Ishikawa (cell line): ENCODE results near the gene RTCA.

ENCODE experiments used
- CEBPB ChIP-seq: IDR thresholded peaks from 2 replicates; pipeline ENCODE4 v1.6.1; 2012
- CREB1 ChIP-seq: IDR thresholded peaks from 2 replicates; pipeline ENCODE4 v1.6.1; 2012; ENCODE audit warnings: low read depth
- EGR1 ChIP-seq: IDR thresholded peaks from 2 replicates; pipeline ENCODE4 v1.6.1; 2012
- EP300 ChIP-seq: IDR thresholded peaks from 2 replicates; pipeline ENCODE4 v1.6.1; 2012; ENCODE audit warnings: borderline replicate concordance
- FOXM1 ChIP-seq: IDR thresholded peaks from 2 replicates; pipeline ENCODE4 v1.6.1; 2012; ENCODE audit warnings: low read depth, borderline replicate concordance
- MAX ChIP-seq: IDR thresholded peaks from 2 replicates; pipeline ENCODE4 v1.6.1; 2012
- NFIC ChIP-seq: IDR thresholded peaks from 2 replicates; pipeline ENCODE4 v1.6.1; 2012
- RAD21 ChIP-seq: IDR thresholded peaks from 2 replicates; pipeline ENCODE4 v1.6.1; 2012; ENCODE audit warnings: low read depth
- REST ChIP-seq: IDR thresholded peaks from 2 replicates; pipeline ENCODE4 v1.6.1; 2012; ENCODE audit warnings: low read depth, mild to moderate bottlenecking
- TAF1 ChIP-seq: IDR thresholded peaks from 2 replicates; pipeline ENCODE4 v1.6.1; 2012; ENCODE audit warnings: low read depth, mild to moderate bottlenecking
- TCF12 ChIP-seq: IDR thresholded peaks from 2 replicates; pipeline ENCODE4 v1.6.1; 2012; ENCODE audit warnings: low read depth
- TEAD4 ChIP-seq: IDR thresholded peaks from 2 replicates; pipeline ENCODE4 v1.6.1; 2012
- USF1 ChIP-seq: IDR thresholded peaks from 2 replicates; pipeline ENCODE4 v1.6.1; 2012
- YY1 ChIP-seq: IDR thresholded peaks from 2 replicates; pipeline ENCODE4 v1.6.1; 2012; ENCODE audit warnings: low read depth
- ZBTB7A ChIP-seq: IDR thresholded peaks from 2 replicates; pipeline ENCODE4 v1.6.1; 2012; ENCODE audit warnings: low read depth

The RTCA gene

GRCh38 chr1:100267284-100267683, 1.3 kb downstream of the RTCA start:
- TF ChIP-seq NFIC (no peak), TAF1 (no peak), USF1 (no peak), EP300 (no peak)

DNA sequence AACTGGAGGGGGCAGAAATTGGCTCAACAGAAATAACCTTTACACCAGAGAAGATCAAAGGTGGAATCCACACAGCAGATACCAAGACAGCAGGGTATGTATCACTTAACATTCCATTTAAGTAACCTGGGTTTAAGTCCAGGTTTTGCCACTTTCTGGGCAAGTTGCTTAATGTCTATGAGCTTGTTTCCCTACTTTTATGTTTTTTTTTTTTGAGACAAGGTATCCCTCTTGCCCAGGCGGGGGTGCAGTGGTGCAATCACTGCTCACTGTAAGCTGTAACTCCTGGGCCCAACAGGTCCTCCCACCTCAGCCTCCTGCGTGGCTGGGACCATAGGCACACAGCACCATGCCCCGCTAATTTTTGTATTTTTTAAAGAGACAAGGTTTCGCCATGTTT, 2.2 kb downstream of the RTCA start:
- TF ChIP-seq YY1 (no peak), TAF1 (no peak), EP300 (no peak), REST (no peak), USF1 (no peak), CEBPB (no peak), TEAD4 (no peak), TCF12 (no peak), MAX (no peak), CREB1 (no peak), EGR1 (no peak)

DNA sequence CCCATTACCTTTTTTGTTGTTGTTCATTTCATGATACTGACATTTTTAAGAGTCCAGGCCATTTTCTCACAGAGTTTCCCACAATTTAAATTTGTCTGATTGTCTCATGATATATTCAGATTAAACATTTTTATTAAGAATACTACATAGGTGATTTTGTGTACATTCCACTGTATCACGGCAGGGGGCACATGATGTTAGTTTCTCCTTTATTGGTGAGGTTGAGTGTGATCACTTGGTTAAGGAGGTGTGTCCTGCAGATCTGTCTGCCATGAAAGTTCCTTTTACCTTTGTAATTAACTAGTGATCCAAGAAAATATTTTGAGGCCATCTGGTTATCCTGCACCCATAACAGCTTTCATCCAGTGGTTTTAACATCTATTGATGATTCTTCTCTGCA, 11.8 kb downstream of the RTCA start:
- no peak for TF ChIP-seq YY1

DNA sequence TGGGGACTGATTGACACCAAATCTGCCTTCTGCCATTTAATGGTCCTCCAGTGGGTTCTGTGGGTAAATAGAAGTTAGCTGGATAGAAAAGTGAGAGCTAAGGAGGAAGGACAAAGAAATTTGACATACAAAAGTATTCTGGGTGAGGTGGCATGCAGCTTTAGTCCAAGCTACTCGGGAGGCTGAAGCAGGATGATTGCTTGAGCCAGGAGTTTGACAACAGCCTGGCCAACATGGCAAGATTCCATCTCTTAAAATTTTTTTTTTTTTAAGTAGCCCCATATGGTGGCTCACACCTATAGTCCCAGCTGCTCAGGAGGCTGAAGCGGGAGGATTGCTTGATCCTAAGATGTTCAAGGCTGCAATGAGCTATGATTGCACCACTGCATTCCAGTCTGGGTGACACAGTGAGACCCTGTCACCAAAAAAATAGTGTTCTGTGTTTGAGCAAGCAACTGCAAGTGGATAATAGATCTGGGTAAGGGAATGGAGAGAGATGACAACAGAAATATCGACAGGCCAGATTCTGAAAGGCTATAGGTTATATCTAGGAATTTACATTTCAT, 13.4 kb downstream of the RTCA start:
- TF ChIP-seq TEAD4 = no peak
- no peak for TF ChIP-seq ZBTB7A
- no peak for TF ChIP-seq REST
- TF ChIP-seq MAX = no peak
- TF ChIP-seq FOXM1 = no peak
- no peak for TF ChIP-seq TCF12
- TF ChIP-seq EGR1 = no peak
- TF ChIP-seq CEBPB = no peak
- no peak for TF ChIP-seq YY1
- no peak for TF ChIP-seq NFIC
- TF ChIP-seq RAD21 = no peak
- TF ChIP-seq TAF1 = no peak
- no peak for TF ChIP-seq USF1

GRCh38 chr1:100279954-100280682, 14.1 kb downstream of the RTCA start:
- TF ChIP-seq CEBPB (no peak), USF1 (no peak), NFIC (no peak), MAX (no peak), EP300 (no peak), TEAD4 (no peak), TAF1 (no peak), TCF12 (no peak), RAD21 (no peak), FOXM1 (no peak)

- TF ChIP-seq TAF1 (no peak), EP300 (no peak)
These were observed 18.6 kb downstream of the RTCA start for GRCh38 chr1:100284591-100284990.
